WTC11 (cell line): ENCODE data around the gene BNC2. TPM values are rescaled to one million over a fixed set of nuclear protein-coding genes. Genes with fewer than 3 reads are reported as not detected.

Experiments used
- ATAC-seq: fragments of 200-7000 bp; cut with Tn5 transposase; 2 replicates; pipeline ENCODE4 v1.10.0; 2021; ENCODE audit warnings: mild to moderate bottlenecking, moderate library complexity
- CTCF ChIA-PET: fragments of 300-600 bp; sonication (Branson Sonifier 250); formaldehyde crosslinking; loops from one replicate; lab custom pipeline; 2021; ENCODE audit warnings: antibody characterized with exemption; lab: Charles Lee
- POLR2A ChIA-PET: fragments of 350-600 bp; sonication (Branson Sonifier 250); formaldehyde crosslinking; loops from one replicate; lab custom pipeline; 2021; ENCODE audit warnings: antibody characterized with exemption; lab: Charles Lee
- DNase-seq: peaks from one replicate; pipeline ENCODE4 v3.0.0; 2021; ENCODE audit warnings: low spot score
- H3K27ac Mint-ChIP-seq: 2 replicates; pipeline ENCODE4 v1.8.0; 2021; ENCODE audit warnings: mixed read lengths
- H3K27me3 Mint-ChIP-seq: 2 replicates; pipeline ENCODE4 v1.8.0; 2021; ENCODE audit warnings: low read depth, mild to moderate bottlenecking, moderate library complexity, mixed read lengths
- H3K36me3 Mint-ChIP-seq: 2 replicates; pipeline ENCODE4 v1.8.0; 2021; ENCODE audit warnings: mixed read lengths
- H3K4me1 Mint-ChIP-seq: 2 replicates; pipeline ENCODE4 v1.8.0; 2022; ENCODE audit warnings: mixed read lengths
- H3K4me3 Mint-ChIP-seq: 2 replicates; pipeline ENCODE4 v1.8.0; 2021; ENCODE audit warnings: mild to moderate bottlenecking, moderate library complexity, mixed read lengths
- H3K9me3 Mint-ChIP-seq: 2 replicates; pipeline ENCODE4 v1.8.0; 2021; ENCODE audit warnings: mixed read lengths
- AR ChIP-seq: fragments of 250-450 bp; sonication (Bioruptor Pico); IDR thresholded peaks from 2 replicates; pipeline ENCODE4 v1.9.0; 2021; ENCODE audit warnings: mild to moderate bottlenecking
- CBFB ChIP-seq: sonication (generic); formaldehyde crosslinking; IDR thresholded peaks from 2 replicates; pipeline ENCODE4 v1.8.1; 2022; ENCODE audit warnings: mild to moderate bottlenecking, low read depth, missing genetic modification reagents
- CREB1 ChIP-seq: sonication (generic); formaldehyde crosslinking; IDR thresholded peaks from 2 replicates; pipeline ENCODE4 v1.8.0; 2023; ENCODE audit warnings: mild to moderate bottlenecking, missing genetic modification reagents
- CREM ChIP-seq: sonication (generic); formaldehyde crosslinking; IDR thresholded peaks from 2 replicates; pipeline ENCODE4 v1.8.1; 2022; ENCODE audit warnings: mild to moderate bottlenecking, missing genetic modification reagents, moderate library complexity
- ELF4 ChIP-seq: sonication (generic); formaldehyde crosslinking; IDR thresholded peaks from 2 replicates; pipeline ENCODE4 v1.8.1; 2022; ENCODE audit warnings: low read depth, mild to moderate bottlenecking, moderate library complexity, missing genetic modification reagents
- FOXJ3 ChIP-seq: sonication (generic); formaldehyde crosslinking; IDR thresholded peaks from 2 replicates; pipeline ENCODE4 v1.9.0; 2021; ENCODE audit warnings: missing genetic modification reagents, mild to moderate bottlenecking, borderline replicate concordance
- IRF2 ChIP-seq: sonication (generic); formaldehyde crosslinking; IDR thresholded peaks from 2 replicates; pipeline ENCODE4 v1.8.0; 2022; ENCODE audit warnings: low read depth, missing genetic modification reagents, borderline replicate concordance
- JUN ChIP-seq: sonication (generic); formaldehyde crosslinking; IDR thresholded peaks from 2 replicates; pipeline ENCODE4 v1.8.0; 2023; ENCODE audit warnings: mild to moderate bottlenecking, missing genetic modification reagents
- KAT7 ChIP-seq: sonication (generic); formaldehyde crosslinking; IDR thresholded peaks from 2 replicates; pipeline ENCODE4 v1.8.1; 2023; ENCODE audit warnings: missing genetic modification reagents, mild to moderate bottlenecking, borderline replicate concordance
- MXD4 ChIP-seq: fragments of 250-450 bp; sonication (Bioruptor Pico); IDR thresholded peaks from 2 replicates; pipeline ENCODE4 v1.8.0; 2021; ENCODE audit warnings: mild to moderate bottlenecking, moderate library complexity, borderline replicate concordance
- MYBL2 ChIP-seq: sonication (generic); formaldehyde crosslinking; IDR thresholded peaks from 2 replicates; pipeline ENCODE4 v1.8.1; 2023; ENCODE audit warnings: mild to moderate bottlenecking, moderate library complexity, missing genetic modification reagents
- NFYB ChIP-seq: sonication (generic); formaldehyde crosslinking; conservative IDR thresholded peaks from 2 replicates; pipeline ENCODE4 v1.8.0; 2022; ENCODE audit warnings: low read depth, missing genetic modification reagents
- OVOL2 ChIP-seq: fragments of 250-450 bp; sonication (Bioruptor Pico); IDR thresholded peaks from 2 replicates; pipeline ENCODE4 v1.9.0; 2021; ENCODE audit warnings: mild to moderate bottlenecking, borderline replicate concordance
- ZNF219 ChIP-seq: sonication (generic); formaldehyde crosslinking; IDR thresholded peaks from 2 replicates; pipeline ENCODE4 v1.8.0; 2023; ENCODE audit warnings: missing genetic modification reagents, mild to moderate bottlenecking, borderline replicate concordance
- ZNF423 ChIP-seq: fragments of 250-450 bp; sonication (Bioruptor Pico); IDR thresholded peaks from 2 replicates; pipeline ENCODE4 v2.1.2; 2022; ENCODE audit warnings: mild to moderate bottlenecking, moderate library complexity
- total RNA-seq: library from RNA; stranded (reverse); gene quantifications from 3 replicates; pipeline ENCODE4 v1.2.3, GENCODE V29; 2021
- TF ChIP-seq, protein P1 (sequence below): sonication (generic); formaldehyde crosslinking; IDR thresholded peaks from 2 replicates; pipeline ENCODE4 v1.8.1; 2022; ENCODE audit warnings: mild to moderate bottlenecking, missing genetic modification reagents, moderate library complexity, borderline replicate concordance
- TF ChIP-seq, protein P2 (sequence below): sonication (generic); formaldehyde crosslinking; IDR thresholded peaks from 2 replicates; pipeline ENCODE4 v1.8.0; 2022; ENCODE audit warnings: mild to moderate bottlenecking, missing genetic modification reagents
- TF ChIP-seq, protein P3 (sequence below): sonication (generic); formaldehyde crosslinking; IDR thresholded peaks from 2 replicates; pipeline ENCODE4 v1.8.0; 2023; ENCODE audit warnings: missing genetic modification reagents, mild to moderate bottlenecking, borderline replicate concordance
- TF ChIP-seq, protein P4 (sequence below): sonication (generic); formaldehyde crosslinking; conservative IDR thresholded peaks from 2 replicates; pipeline ENCODE4 v1.8.1; 2022; ENCODE audit warnings: mild to moderate bottlenecking, missing genetic modification reagents

BNC2 gene
- total RNA-seq, 1 experiment from 2014 or later = 33.3 TPM

GRCh38 chr9:16417161-16417560 lies 453.3 kb downstream of the BNC2 start (continued):
- TF ChIP-seq AR (no peak), KAT7 (CRISPR knock-in tag) (no peak), OVOL2 (CRISPR knock-in tag) (no peak), FOXJ3 (no peak), ZNF219 (CRISPR knock-in tag) (no peak)

GRCh38 chr9:16414451-16414850 lies 456.0 kb downstream of the BNC2 start:
- DNase-seq (no peak), ATAC-seq (no peak)
- TF ChIP-seq MXD4 (CRISPR knock-in tag) (no peak), IRF2 (CRISPR knock-in tag) (no peak), CREM (CRISPR knock-in tag) (no peak), ELF4 (CRISPR knock-in tag) (no peak), NFYB (CRISPR knock-in tag) (no peak), ZNF423 (no peak), MYBL2 (CRISPR knock-in tag) (no peak), CREB1 (no peak), JUN (CRISPR knock-in tag) (no peak), FOXJ3 (no peak), CBFB (CRISPR knock-in tag) (no peak)
- TF ChIP-seq, protein P1, sequence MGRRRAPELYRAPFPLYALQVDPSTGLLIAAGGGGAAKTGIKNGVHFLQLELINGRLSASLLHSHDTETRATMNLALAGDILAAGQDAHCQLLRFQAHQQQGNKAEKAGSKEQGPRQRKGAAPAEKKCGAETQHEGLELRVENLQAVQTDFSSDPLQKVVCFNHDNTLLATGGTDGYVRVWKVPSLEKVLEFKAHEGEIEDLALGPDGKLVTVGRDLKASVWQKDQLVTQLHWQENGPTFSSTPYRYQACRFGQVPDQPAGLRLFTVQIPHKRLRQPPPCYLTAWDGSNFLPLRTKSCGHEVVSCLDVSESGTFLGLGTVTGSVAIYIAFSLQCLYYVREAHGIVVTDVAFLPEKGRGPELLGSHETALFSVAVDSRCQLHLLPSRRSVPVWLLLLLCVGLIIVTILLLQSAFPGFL (CRISPR knock-in tag) = no peak
- TF ChIP-seq, protein P2, sequence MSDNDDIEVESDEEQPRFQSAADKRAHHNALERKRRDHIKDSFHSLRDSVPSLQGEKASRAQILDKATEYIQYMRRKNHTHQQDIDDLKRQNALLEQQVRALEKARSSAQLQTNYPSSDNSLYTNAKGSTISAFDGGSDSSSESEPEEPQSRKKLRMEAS (CRISPR knock-in tag) = no peak
- TF ChIP-seq, protein P3, sequence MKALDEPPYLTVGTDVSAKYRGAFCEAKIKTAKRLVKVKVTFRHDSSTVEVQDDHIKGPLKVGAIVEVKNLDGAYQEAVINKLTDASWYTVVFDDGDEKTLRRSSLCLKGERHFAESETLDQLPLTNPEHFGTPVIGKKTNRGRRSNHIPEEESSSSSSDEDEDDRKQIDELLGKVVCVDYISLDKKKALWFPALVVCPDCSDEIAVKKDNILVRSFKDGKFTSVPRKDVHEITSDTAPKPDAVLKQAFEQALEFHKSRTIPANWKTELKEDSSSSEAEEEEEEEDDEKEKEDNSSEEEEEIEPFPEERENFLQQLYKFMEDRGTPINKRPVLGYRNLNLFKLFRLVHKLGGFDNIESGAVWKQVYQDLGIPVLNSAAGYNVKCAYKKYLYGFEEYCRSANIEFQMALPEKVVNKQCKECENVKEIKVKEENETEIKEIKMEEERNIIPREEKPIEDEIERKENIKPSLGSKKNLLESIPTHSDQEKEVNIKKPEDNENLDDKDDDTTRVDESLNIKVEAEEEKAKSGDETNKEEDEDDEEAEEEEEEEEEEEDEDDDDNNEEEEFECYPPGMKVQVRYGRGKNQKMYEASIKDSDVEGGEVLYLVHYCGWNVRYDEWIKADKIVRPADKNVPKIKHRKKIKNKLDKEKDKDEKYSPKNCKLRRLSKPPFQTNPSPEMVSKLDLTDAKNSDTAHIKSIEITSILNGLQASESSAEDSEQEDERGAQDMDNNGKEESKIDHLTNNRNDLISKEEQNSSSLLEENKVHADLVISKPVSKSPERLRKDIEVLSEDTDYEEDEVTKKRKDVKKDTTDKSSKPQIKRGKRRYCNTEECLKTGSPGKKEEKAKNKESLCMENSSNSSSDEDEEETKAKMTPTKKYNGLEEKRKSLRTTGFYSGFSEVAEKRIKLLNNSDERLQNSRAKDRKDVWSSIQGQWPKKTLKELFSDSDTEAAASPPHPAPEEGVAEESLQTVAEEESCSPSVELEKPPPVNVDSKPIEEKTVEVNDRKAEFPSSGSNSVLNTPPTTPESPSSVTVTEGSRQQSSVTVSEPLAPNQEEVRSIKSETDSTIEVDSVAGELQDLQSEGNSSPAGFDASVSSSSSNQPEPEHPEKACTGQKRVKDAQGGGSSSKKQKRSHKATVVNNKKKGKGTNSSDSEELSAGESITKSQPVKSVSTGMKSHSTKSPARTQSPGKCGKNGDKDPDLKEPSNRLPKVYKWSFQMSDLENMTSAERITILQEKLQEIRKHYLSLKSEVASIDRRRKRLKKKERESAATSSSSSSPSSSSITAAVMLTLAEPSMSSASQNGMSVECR (CRISPR knock-in tag) = no peak
- TF ChIP-seq, protein P4, sequence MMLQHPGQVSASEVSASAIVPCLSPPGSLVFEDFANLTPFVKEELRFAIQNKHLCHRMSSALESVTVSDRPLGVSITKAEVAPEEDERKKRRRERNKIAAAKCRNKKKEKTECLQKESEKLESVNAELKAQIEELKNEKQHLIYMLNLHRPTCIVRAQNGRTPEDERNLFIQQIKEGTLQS (CRISPR knock-in tag) = no peak
- no peaks in the 10 kb centered on the region for H3K27me3 Mint-ChIP-seq
- H3K9me3 Mint-ChIP-seq = peaks cover 14% of the 10 kb centered on the region
- H3K36me3 Mint-ChIP-seq = peaks cover 25% of the 10 kb centered on the region
- peaks cover 34% of the 10 kb centered on the region for H3K4me1 Mint-ChIP-seq
- 0 out of 2 replicates have a peak overlapping the region, but pooled peaks have one; percentile 11 for H3K27ac Mint-ChIP-seq
- ChIA-PET CTCF (interaction anchor here (0.7 kb wide), 1 partner anchor 1300 kb away, joined by 3 read pairs; no protein-coding TSS in a partner anchor), POLR2A (no interaction called here)
- H3K4me3 Mint-ChIP-seq = no peak overlapping the region
